Measurements from ENCODE around the gene TNFSF11.

TNFSF11 gene

GRCh38 chr13:42561752-42562467, 12.0 kb upstream of the TNFSF11 start:
- DNase-seq = no peak

GRCh38 chr13:42567906-42568305, 6.0 kb upstream of the TNFSF11 start:
- DNase-seq = no peak

GRCh38 chr13:42569576-42570344, 4.2 kb upstream of the TNFSF11 start:
- no peak for DNase-seq

GRCh38 chr13:42571895-42572294, 2.1 kb upstream of the TNFSF11 start:
- DNase-seq = no peak

GRCh38 chr13:42574435-42575311, 721 bp downstream of the TNFSF11 start:
- DNase-seq = no peak

GRCh38 chr13:42575938-42576337, 2.0 kb downstream of the TNFSF11 start:
- DNase-seq = no peak

GRCh38 chr13:42577538-42577937, 3.6 kb downstream of the TNFSF11 start:
- no peak for DNase-seq

- no peak for DNase-seq
These were observed 6.7 kb downstream of the TNFSF11 start for GRCh38 chr13:42580644-42581043.

- DNase-seq = no peak
These were observed 7.5 kb downstream of the TNFSF11 start for GRCh38 chr13:42581427-42581826.

- DNase-seq = no peak
These were observed 17.6 kb downstream of the TNFSF11 start for GRCh38 chr13:42591602-42592001.

GRCh38 chr13:42592915-42593900, 19.3 kb downstream of the TNFSF11 start:
- DNase-seq = no peak

GRCh38 chr13:42594481-42595252, 20.7 kb downstream of the TNFSF11 start:
- no peak for DNase-seq

GRCh38 chr13:42595253-42595571, 21.3 kb downstream of the TNFSF11 start:
- no peak for DNase-seq

GRCh38 chr13:42597505-42597904, 23.6 kb downstream of the TNFSF11 start:
- no peak for DNase-seq

GRCh38 chr13:42600943-42601342, 27.0 kb downstream of the TNFSF11 start:
- DNase-seq = no peak

GRCh38 chr13:42602906-42603305, 29.0 kb downstream of the TNFSF11 start:
- no peak for DNase-seq

- no peak for DNase-seq
These were observed 29.6 kb downstream of the TNFSF11 start for GRCh38 chr13:42603571-42603970.

- DNase-seq = no peak
These were observed 33.6 kb downstream of the TNFSF11 start for GRCh38 chr13:42607546-42607945.

GRCh38 chr13:42610649-42611048, 36.7 kb downstream of the TNFSF11 start:
- DNase-seq = no peak

- no peak for DNase-seq
These were observed 37.3 kb downstream of the TNFSF11 start for GRCh38 chr13:42611086-42611779.

All from T1000 (cell line).